GM12874 (cell line): ENCODE data around the gene TEX19.

ENCODE experiments used
- CTCF ChIP-seq: IDR thresholded peaks from 2 replicates; pipeline ENCODE4 v1.5.1; 2011; ENCODE audit warnings: low read depth, mild to moderate bottlenecking, control low read depth, low read length, moderate library complexity; ENCODE audit not compliant: insufficient read depth

Gene TEX19

GRCh38 chr17:82372249-82373071, 13.4 kb downstream of the TEX19 start:
- no peak for TF ChIP-seq CTCF

GRCh38 chr17:82373731-82374625, 14.9 kb downstream of the TEX19 start:
- TF ChIP-seq CTCF, result no peak

- no peak for TF ChIP-seq CTCF
Observed at GRCh38 chr17:82374626-82375331, 15.7 kb downstream of the TEX19 start.

- TF ChIP-seq CTCF, result no peak
Observed at GRCh38 chr17:82375359-82376041, 16.5 kb downstream of the TEX19 start.

GRCh38 chr17:82376042-82376730, 17.1 kb downstream of the TEX19 start:
- no peak for TF ChIP-seq CTCF

GRCh38 chr17:82377924-82378740, 19.1 kb downstream of the TEX19 start:
- no peak for TF ChIP-seq CTCF
